Inferior parietal cortex (tissue), 1 donor: ENCODE measurements around the gene ANKRD52.
"Not testable (repeated sequence)": the region's sequence is repeated elsewhere in the genome, so short reads cannot be mapped to it uniquely, and the experiment has no call there.

ENCODE experiments used
- DNase-seq: peaks from one replicate; pipeline ENCODE4 v3.0.0-alpha.2; 2016; ENCODE audit errors: extremely low spot score

Gene ANKRD52

DNA sequence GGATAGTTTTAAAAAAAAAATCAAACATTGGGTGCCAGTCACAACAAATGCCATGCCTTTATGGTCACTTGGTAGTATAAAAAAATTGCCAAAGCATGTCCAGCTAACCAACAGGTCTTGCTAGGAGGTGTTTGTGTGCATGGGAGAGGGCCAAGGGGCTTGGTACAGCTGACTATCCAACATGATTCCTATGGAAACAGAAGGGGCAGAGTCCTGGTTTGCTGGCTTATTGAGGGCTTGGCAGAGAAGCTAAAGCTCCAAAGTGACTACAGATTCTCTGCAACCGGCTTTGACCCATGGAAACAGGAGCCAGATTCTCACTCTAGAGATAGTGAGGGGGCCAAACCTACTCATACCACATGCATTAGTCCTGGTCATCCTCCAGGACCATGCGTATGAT lies 14.3 kb upstream of the ANKRD52 start:
- not testable (repeated sequence) for DNase-seq

DNA sequence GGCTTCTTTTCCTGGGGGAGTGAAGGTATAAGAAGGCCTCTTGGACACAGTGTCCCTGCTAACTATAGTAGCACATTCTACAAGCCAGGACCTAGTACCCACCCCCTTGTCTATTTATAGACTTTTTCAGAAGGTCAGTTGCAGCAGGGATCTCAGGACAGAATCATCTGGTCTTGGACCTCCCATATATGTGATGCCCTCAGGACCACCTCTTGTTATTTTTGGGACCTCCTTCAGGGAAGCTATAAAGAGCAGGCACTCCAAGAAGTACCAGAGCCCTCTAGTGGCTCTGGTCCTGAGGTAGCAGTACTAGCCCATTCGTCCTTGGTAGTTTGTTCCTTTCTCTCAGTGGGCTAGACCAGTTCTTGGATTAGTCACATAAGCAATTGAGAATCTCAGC lies 12.8 kb upstream of the ANKRD52 start:
- peak; percentile 32 for DNase-seq

DNA sequence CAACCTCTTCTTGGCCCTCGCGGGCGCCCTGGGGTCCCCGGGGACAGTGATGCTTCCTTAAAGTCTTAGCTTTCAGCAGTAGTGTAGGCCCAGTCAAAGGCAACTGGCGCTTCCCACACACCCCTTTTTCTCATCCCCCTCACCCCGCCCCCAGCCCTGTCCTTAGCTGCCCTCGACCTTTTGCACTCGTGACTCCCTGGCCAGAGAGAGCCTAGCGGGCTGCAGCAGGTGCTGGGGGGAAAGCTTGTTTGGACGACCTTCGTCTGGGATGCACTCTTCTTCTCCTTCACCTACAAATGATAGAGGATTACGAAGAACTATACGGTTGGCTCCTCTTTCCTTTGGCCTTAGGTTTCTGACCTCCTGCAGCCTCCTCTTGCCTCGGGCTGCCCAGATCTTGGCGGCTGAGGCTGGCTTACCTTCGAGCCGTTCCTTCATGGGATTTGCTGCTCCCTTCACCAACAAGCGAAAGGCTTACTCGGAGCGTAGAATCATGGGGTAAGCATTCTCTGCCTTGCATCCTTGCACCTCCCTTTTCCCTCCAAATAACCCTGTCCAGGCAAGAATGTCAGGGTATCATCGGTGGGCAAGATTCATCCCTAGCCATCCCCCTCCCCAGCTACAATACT lies 9.4 kb upstream of the ANKRD52 start:
- DNase-seq, result no peak

DNA sequence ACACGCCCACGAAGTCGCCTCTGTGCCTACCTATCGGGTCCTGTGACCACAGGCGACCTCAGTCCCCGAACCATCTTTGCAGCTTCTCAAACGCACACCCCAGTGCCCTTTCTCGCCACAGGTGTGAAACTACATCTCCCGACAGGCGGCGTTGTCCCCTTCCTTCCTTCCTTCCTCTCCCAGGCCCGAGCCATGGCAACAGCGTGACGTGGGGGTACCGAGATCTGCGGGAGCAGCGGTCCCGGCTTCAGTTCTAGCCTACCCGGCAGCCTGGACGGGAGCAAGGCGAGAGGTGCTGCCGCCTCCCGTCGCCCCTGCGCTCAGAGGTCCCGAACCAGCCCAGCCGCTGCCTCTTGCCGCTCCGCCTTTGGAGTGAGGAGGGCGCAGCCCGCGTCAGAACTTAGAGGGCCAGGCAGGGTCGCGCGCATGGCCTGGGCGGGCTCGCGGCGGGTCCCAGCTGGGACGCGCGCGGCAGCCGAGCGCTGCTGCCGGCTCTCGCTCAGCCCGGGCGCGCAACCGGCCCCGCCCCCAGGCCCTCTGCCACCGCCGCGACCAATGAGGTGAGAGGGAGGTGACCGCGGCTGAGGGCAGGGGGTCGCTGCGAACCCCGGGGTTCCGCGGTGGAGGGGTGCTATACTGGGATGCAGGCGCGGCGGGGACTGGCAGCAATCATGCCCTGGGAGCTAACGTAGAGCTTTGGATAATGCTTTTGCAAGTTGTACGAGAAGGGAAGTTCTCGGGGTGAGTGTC lies 8.7 kb upstream of the ANKRD52 start, which contains the start of gene COQ10A:
COQ10A (plus strand) TSS at position 250 of the 750 bp plus-strand sequence; CDS start at position 427, 177 bp downstream.
- peak; percentile 85 for DNase-seq

DNA sequence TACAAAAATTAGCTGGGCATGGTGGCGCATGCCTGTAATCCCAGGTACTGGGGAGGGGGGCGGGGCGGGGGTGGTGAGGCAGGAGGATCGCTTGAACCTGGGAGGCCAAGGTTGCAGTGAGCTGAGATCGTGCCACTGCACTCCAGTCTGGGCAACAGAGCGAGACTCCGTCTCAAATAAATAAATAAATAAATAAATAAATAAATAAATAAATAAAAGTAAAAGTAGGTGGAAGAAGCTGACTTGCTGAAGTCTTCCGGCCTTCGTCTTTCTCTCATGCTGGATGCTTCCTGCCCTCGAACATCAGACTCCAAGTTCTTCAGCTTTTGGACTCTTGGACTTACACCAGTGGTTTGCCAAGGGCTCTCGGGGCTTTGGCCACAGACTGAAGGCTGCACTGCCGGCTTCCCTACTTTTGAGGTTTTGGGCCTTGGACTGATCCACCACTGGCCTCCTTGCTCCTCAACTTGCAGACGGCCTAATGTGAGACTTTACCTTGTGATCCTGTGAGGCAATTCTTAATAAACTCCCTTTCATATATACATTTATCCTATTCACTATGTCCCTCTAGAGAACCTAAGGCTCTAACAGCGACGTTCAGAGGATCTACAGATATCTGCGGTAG lies 8.0 kb upstream of the ANKRD52 start:
- not testable (repeated sequence) for DNase-seq

DNA sequence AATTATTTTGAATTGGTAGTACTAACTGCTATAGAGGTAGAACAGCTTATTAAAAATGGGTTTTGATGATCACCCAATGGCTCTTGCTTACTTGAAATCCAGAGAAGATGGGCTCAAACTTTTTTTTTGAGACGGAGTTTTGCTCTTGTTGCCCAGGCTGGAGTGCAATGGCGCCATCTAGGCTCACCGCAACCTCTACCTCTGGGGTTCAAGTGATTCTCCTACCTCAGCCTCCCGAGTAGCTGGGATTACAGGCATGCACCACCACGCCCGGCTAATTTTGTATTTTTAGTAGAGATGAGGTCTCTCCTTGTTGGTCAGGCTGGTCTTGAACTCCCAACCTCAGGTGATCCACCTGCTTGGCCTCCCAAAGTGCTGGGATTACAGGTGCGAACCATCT lies 4.8 kb upstream of the ANKRD52 start:
- DNase-seq, result not testable (repeated sequence)

DNA sequence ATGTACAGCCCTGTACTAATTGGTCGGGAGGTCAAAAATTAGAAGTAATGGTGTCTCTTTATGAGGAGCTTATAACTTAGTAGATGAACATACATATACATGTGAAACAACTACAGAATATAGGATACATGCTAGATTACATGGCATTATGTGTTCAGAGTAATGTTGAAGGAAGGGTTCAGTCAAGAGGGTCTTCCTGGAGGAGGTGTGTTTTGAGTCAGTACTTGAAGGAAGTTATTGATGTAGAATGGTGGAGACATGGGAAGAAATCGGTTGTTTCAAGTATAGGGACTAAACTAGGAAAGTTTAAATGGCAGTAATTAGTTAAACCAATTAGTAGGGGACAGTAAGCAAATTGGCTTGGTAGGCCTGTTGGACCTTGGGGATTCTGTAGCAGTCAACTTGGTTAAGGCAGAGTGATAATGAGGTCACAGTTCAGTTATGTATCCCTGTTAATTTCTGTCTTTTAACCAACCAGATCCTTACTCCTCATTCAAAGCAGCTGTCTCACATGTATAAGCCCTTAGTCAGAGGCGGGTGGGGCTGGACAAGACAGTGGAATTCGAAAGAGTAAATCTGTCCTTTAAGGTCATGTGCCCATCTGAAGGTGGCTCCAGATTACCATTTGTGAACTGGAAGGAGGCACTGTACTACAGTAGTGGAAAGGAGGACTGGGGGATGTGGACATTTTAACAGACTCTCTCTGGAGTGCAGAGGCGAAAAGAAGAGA lies 3.5 kb upstream of the ANKRD52 start:
- DNase-seq, result no peak

DNA sequence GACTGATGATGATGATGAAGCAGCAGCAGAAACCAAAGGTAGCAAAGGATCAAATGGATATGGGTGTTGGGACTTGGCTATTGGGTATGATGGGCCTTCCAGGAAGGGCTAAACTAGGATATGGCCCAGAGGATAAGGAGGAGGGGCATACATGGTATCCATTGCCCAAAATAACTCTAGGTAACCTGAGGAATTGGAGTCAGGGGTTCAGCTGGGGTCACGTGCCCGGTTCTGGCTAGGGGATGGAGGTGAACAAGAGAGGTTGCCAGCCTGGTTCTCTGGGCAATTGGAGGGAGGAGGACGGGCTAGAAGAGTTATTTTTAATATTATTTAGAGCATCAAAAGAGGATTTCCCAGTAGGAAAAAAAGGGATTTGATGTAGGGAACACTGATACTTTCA lies 2.7 kb upstream of the ANKRD52 start:
- no peak for DNase-seq

DNA sequence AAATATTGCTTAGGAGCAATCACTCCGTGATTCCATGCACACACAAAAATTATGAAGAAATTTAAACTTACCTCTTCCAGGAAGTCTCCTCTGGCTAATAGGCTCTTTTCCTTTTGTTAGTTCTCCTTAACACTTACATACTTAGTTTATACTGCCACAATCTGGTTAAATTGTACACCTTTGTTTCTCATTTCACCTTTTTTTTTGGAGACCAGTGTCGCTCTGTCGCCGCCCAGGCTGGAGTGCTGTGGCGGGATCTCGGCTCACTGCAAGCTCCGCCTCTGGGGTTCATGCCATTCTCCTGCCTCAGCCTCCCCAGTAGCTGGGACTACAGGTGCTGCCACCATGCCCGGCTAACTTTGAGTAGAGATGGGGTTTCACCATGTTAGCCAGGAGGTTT lies 2.2 kb upstream of the ANKRD52 start:
- no peak for DNase-seq

DNA sequence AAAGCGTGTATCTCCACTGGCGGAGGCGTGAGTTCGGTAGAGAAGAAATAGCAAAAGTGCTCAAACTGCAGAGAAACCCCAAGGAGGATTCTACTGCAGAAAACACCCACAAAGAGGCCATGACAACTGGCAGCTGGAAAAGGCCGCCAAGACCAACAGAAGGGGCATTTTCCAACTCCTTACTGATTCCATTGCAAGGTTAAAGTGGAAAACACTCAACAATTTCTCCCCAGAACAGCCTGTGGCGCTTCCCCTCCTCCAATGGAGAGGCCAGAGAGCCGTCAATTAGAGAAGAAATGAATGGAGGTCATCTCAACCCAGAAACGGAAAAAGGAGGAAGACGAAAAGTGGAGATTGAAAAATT lies 618 bp upstream of the ANKRD52 start:
- DNase-seq, result no peak

DNA sequence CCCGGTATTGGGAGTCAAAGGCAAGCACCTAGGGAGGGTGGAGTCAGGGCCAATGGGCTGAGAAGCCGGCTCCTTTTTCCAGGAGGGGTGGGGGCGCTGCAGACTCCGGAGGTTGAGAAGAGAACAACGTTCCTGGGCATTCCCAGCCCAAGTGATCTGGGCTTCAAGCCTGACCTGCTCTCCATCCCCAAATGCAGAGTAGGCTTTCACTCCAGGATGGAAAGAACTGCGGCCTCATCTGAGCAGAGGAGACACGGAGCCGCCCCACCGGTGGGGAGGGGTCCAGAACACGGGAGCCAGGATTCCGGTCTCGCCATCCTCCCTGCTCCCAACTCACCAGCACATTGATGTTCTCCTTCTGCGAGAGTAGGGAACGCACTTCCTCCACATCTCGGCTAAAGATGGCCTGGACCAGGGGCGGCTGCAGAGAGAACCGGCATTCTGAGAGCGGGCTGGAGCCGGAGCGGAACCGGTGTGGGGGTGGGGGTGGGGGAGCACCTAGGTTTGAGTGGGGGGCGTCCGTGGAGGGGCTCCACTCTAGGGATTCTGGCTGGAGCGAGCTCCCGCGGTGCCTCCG lies 605 bp downstream of the ANKRD52 start:
- DNase-seq, result peak; percentile 6

DNA sequence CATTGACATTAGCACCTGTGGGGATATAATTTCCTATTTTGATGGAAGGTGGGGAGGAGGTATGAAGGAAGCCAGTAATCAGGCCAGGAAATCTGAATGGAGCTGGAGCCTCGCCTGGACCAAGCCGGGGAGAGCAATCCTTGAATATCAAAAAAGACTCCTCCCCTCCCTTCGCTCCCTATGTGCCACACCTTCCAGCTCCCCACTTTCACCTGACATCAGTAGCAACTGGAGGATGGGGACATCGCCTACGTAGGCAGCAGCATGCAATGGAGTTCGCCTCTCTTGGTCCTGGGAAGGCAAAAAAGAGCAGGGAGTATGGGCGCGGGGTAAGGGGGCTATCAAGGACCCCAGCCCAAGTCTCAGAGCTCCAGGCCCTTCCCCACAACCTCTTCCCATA lies 1.1 kb downstream of the ANKRD52 start:
- no peak for DNase-seq

DNA sequence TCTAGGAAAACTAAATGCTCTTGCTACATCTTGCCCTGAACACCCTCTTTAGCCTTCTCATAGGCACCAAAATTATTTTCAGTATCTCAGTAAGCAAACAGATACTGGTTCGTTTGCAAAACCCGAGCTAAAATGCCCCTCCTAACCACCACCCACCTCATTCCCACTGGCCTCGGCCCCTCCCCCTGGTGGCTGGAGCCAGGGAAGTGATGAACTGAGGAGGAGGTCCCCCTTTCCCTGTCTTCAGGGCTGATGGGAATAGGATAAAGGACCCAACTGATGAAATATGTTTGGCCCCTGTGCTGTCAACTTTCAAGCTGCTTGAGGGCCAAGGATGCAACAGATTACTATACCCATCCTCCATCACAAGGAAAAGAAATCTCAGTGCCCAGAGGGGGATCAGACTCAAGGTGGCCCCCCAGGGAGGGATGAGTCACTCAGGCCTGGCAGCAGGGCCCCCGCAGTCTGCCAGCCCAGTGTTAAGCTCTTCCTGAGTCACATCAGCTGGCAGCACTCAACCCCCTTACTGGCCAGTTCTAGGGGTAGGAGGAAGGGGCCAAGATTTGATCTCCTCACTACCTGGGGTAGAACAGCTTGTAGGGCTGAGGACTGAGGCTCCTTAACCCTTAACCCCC lies 1.7 kb downstream of the ANKRD52 start:
- no peak for DNase-seq

DNA sequence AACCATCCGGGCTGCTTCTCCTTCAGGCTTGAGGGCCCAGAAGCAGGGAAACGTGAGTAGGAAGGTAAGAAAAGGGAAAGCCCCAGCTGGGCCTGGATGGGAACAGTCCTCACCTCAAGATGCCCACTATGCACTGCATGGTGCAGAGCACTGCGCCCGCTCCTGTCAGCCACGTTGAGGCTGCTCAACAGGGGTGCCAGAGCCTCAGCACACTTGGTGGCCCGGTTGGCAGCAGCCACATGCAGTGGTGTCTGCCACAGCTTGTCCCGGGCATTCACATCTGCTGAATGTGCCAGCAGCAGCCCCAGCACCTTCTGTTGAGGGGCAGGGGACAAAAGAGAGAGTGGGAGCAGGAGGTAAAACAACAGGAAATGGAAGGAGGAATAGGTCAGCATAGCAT lies 2.5 kb downstream of the ANKRD52 start:
- DNase-seq, result no peak

DNA sequence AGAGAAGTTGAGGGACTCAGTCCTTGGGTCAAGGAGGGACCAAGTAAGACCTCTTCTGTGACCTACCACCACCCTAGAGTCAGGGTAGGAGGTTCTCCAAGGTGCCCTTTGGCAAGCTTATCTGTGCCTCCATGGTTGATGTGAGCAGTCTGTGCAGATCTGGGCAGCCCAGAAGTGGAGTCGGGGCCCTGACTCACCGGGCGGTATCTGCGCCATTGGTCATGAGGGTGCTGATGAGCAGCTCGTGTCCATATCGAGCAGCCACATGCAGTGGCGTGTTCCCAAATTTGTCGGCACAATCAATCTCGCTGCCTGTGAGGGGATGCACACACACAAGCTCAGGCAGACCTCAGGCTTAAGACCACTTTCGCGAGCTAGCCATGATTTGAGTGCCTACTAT lies 5.1 kb downstream of the ANKRD52 start:
- no peak for DNase-seq

DNA sequence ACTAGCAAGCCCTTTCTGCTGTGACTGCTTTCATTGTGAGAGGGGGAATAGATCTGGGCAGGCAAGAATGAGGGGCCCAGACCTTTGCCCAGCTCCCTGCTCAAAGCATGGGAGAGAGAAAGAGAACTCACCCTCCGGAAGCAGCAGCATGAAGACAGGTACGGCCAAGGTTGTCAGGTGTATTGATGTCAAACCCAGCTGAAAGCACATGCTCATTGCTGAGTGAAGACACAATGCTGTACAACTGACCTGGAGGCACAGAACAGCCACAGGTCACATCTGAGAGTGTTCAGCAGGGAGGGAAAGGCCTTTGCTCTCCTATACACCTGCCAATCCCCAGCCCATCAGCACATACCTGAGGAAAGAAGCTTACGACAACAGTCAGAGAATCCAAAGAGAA lies 5.5 kb downstream of the ANKRD52 start:
- DNase-seq, result no peak

DNA sequence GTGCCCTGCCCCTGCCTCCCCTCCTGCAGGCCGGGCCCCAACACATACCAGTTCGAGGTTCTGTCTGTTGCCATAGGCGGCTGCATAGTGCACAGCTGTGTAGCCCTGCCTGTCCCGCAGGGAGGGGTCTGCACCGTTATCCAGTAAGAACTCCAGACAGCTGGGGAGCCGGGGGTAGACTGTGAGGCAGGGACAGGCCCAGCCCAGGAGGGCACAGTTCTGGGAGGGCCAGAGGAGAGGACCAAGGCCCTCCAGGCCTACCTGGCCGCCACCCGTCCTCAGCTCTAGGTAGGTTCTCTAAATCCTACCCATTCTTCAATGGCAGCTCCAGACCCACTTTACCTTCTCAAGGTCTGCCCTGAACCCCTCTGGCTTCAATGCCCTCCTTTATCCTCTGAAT lies 9.5 kb downstream of the ANKRD52 start:
- DNase-seq, result no peak

DNA sequence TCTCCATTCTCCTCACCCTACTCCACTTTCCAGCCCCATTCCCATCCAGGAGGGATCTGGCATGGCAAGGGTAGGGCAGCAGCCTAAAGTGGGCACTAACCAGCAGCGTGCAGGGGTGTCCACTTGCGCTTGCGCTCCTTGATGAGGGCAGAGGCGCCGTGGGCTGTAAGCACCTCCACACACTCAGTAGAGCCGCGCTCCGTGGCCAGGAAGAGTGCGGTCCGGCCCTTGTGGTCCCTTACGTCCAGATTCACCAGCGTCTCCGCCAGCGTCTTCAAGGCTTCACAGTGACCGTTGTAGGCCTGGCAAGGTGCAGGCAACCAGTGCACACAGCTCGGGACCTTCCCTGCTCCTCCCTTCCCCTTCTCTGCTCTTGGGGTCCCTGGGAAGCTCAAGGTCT lies 10.3 kb downstream of the ANKRD52 start:
- DNase-seq, result no peak

DNA sequence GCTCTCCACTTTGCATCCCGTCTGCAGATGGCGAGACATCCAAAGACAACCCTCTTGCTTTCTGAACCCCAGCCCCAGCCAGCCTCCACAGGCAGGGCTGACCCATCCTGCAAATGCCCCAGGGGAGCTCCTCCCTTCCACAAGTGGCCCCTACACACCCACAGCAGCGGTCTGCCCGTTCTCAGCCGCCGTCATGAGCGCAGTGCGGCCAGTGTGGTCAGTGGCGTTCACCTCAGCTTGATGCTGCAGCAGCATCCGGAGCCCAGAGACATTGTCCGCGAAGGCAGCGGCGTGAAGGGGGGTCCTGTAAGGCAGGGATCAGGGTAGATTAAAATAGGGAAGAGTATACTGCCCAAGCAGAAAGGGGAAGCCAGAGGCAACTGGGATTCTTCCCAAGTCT lies 13.7 kb downstream of the ANKRD52 start:
- DNase-seq, result no peak

DNA sequence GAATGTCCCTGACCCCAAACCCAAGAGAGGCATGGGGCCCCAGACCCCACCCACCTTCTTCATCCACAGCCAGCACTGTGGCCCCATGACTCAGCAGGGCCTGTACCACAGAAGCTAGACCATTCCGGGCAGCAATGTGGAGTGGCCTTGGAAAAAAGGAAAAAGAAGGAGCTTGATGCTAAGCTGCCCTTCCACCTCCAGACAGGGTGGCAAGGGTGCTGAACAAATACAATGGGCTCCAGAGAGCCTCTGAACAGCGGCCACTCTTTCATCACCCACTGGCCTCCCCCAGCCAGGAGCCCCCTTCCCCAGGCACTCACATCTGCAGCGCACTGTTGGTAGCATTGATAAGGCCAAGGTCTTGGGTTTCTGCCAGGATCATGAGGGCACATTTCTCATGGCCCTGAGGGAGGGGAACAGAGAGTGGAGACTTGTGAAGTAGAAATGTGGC lies 14.4 kb downstream of the ANKRD52 start:
- DNase-seq, result no peak

DNA sequence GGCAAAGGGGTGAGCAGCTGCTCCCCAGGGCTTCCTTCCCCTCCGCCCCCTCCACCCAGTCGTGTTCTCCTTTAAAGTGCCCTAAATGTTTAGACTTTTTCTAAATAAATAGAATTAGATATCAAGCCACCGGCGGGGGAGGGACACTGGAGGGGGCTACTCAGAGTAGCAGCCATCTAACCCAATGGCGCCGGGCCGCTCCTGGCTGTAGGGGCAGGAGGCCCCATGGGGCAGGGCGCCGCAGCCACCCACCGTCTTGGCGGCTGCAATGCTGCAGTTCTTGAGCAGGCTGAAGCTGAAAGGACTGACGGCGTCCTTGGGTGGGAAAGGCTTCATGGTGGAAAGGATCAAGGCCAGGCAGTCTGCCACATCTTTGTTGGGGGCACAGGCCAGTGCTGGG lies 15.2 kb downstream of the ANKRD52 start:
- DNase-seq, result no peak
